K562 (cell line): ENCODE data around the gene SAMD3. TPM values are rescaled to one million over a fixed set of nuclear protein-coding genes. Genes with fewer than 3 reads are reported as not detected.
"Not testable (repeated sequence)": the region's sequence is repeated elsewhere in the genome, so short reads cannot be mapped to it uniquely, and the experiment has no call there.

Source experiments
- ATAC-seq: fragments of 200-7000 bp; cut with Tn5 transposase; 3 replicates; pipeline ENCODE4 v1.9.1; 2020; ENCODE audit warnings: moderate library complexity
- BruUV-seq: library from RNA; stranded (reverse); fragments of 400-500 nt; replicated peaks from 2 replicates; lab custom pipeline; 2021; lab: Mats Ljungman, UMichigan
- CTCF ChIA-PET: fragments of 300-600 bp; formaldehyde crosslinking; extraction: SDS; loops from one replicate; lab custom pipeline; 2021; ENCODE audit warnings: low intra/inter-chr PET ratio; lab: Yijun Ruan, JAX
- POLR2A ChIA-PET: fragments of 300-600, 350-650 bp; sonication (Branson Sonifier 250); formaldehyde crosslinking; extraction: SDS; loops from one replicate; lab custom pipeline; 2021; ENCODE audit warnings: antibody characterized with exemption, inconsistent platforms; lab: Yijun Ruan, JAX
- DNase-seq, 4 experiments: peaks; one replicate each; pipeline versions ENCODE4 v3.0.0 to v3.0.0-alpha.2; 2011 to 2018; ENCODE audit warnings: low spot score in 3 of 4, mixed read lengths in 3 of 4; ENCODE audit errors: extremely low read depth in 1 of 4
- FAIRE-seq: peaks from 2 replicates; lab custom pipeline; 2011; peaks lifted over from hg19 to GRCh38; lab: Jason Lieb, UNC
- H2AFZ ChIP-seq: 2 replicates; pipeline ENCODE4 v1.6.0; 2011; ENCODE audit warnings: low read depth, low read length, control low read depth, inconsistent platforms
- H3K27ac ChIP-seq: fragments of 200-600 bp; 3 replicates; pipeline ENCODE4 v1.8.0; 2011; ENCODE audit warnings: low read depth, mild to moderate bottlenecking, control low read depth, inconsistent platforms, low read length, moderate library complexity, mixed read lengths; ENCODE audit errors: extremely low read depth
- H3K27me3 ChIP-seq, 2 experiments: fragments of 300-600 bp in 1 of 2; 2 replicates in 1 of 2; 3 replicates in 1 of 2; pipeline versions ENCODE4 v1.6.0 to v1.8.0; 2011; ENCODE audit warnings: inconsistent platforms in 2 of 2, low read length in 2 of 2, mild to moderate bottlenecking in 1 of 2, mixed read lengths in 1 of 2, moderate library complexity in 1 of 2; ENCODE audit not compliant: control insufficient read depth in 2 of 2, insufficient read depth in 2 of 2
- H3K36me3 ChIP-seq: fragments of 300-600 bp; 3 replicates; pipeline ENCODE4 v1.8.0; 2011; ENCODE audit warnings: mild to moderate bottlenecking, low read length, inconsistent platforms; ENCODE audit not compliant: control insufficient read depth, insufficient read depth
- H3K4me1 ChIP-seq, 2 experiments: fragments of 200-600 bp in 1 of 2; replicated peaks in 1 of 2; 2 replicates in 1 of 2; 3 replicates in 1 of 2; pipeline versions ENCODE4 v1.5.1 to v1.8.0; 2011; ENCODE audit warnings: inconsistent platforms in 2 of 2, low read length in 2 of 2, mild to moderate bottlenecking in 1 of 2, mixed read lengths in 1 of 2, moderate library complexity in 1 of 2; ENCODE audit not compliant: control insufficient read depth in 2 of 2, insufficient read depth in 2 of 2
- H3K4me2 ChIP-seq: 2 replicates; pipeline ENCODE4 v1.6.1; 2011; ENCODE audit warnings: low read length, control low read depth, inconsistent platforms, mixed read lengths; ENCODE audit not compliant: insufficient read depth
- H3K4me3 ChIP-seq: fragments of 200-600 bp; sonication (generic), shearing (Covaris generic); 2 replicates; pipeline ENCODE4 v1.5.1; 2016; ENCODE audit warnings: control low read depth, inconsistent platforms
- H3K79me2 ChIP-seq: fragments of 200-600 bp; 3 replicates; pipeline ENCODE4 v1.8.0; 2011; ENCODE audit warnings: low read length, inconsistent platforms; ENCODE audit not compliant: control insufficient read depth, insufficient read depth
- H3K9ac ChIP-seq, 2 experiments: 2 replicates each; pipeline versions ENCODE4 v1.6.0 to v1.6.1; 2011; ENCODE audit warnings: low read depth in 2 of 2, low read length in 2 of 2, control low read depth in 1 of 2, inconsistent platforms in 1 of 2, mild to moderate bottlenecking in 1 of 2, mixed read lengths in 1 of 2; ENCODE audit not compliant: insufficient read depth in 1 of 2
- H3K9me1 ChIP-seq: one replicate; pipeline ENCODE4 v1.6.0; 2011; ENCODE audit warnings: inconsistent platforms, mild to moderate bottlenecking, low read length, moderate library complexity; ENCODE audit not compliant: control insufficient read depth, insufficient read depth
- H3K9me3 ChIP-seq: replicated peaks from 2 replicates; pipeline ENCODE4 v1.5.1; 2011; ENCODE audit warnings: low read depth, low read length, inconsistent platforms; ENCODE audit not compliant: control insufficient read depth, insufficient read depth
- H4K20me1 ChIP-seq: replicated peaks from 2 replicates; pipeline ENCODE4 v1.6.1; 2011; ENCODE audit warnings: low read length, inconsistent platforms, mixed read lengths; ENCODE audit not compliant: control insufficient read depth, insufficient read depth
- ATF1 ChIP-seq, 2 experiments: fragments of 450-650 bp in 1 of 2; IDR thresholded peaks; 2 replicates each; pipeline ENCODE4 v1.6.1; 2016; ENCODE audit warnings: missing compliant biosample characterization in 1 of 2, missing genetic modification characterization in 1 of 2
- ESRRB ChIP-seq: fragments of 250-450 bp; sonication (Bioruptor Pico); IDR thresholded peaks from 2 replicates; pipeline ENCODE4 v1.5.0; 2020; ENCODE audit warnings: mild to moderate bottlenecking, moderate library complexity, borderline replicate concordance
- KLF16 ChIP-seq: IDR thresholded peaks from 2 replicates; pipeline ENCODE4 v1.6.1; 2016; ENCODE audit warnings: antibody characterized with exemption
- PCBP1 ChIP-seq: fragments of 200-400 bp; formaldehyde crosslinking; IDR thresholded peaks from 2 replicates; pipeline ENCODE4 v1.6.1; 2018; ENCODE audit warnings: mild to moderate bottlenecking, low read depth, low read length; ENCODE audit not compliant: poor library complexity, severe bottlenecking
- TBL1XR1 ChIP-seq, 2 experiments: IDR thresholded peaks; 2 replicates each; pipeline ENCODE4 v1.6.1; 2012; ENCODE audit warnings: improper control_type of control experiment in 2 of 2, low read length in 2 of 2, mild to moderate bottlenecking in 1 of 2
- WGBS: fragments of 100-300 bp; shearing (Covaris generic); methylation state at CpG from one replicate; pipeline ENCODE4 v1.1.6; 2016; ENCODE audit warnings: low coverage, mixed read lengths; ENCODE audit not compliant: insufficient coverage; ENCODE audit errors: missing lambda C conversion rate; 5-methylcytosine and 5-hydroxymethylcytosine counted together
- in situ Hi-C: fragments of 300-500 bp; cut with MboI; formaldehyde crosslinking; loops from 4 replicates; pipeline ENCODE4 v1.15.0; 2018; ENCODE audit warnings: inconsistent platforms, mixed read lengths
- intact Hi-C: fragments of 100-400 bp; cut with micrococcal nuclease; formaldehyde crosslinking; loops from 2 replicates; pipeline ENCODE4 v1.14.2; 2022
- polyA plus RNA-seq, 8 experiments: library from polyadenylated mRNA; depleted of rRNA in 4 of 8; stranded (reverse) in 5 of 8; unstranded in 3 of 8; fragments of >200 nt; fragmentation: Nextera tagmentation in 2 of 8; fragmentation: Illumina TruSeq in 1 of 8; extraction: Ambion mirVana in 2 of 8; extraction: Trizol in 1 of 8; gene quantifications; 2 replicates each; pipeline versions ENCODE4 v1.2.1 to v1.2.3, GENCODE V29; 2011 to 2014; ENCODE audit warnings: inconsistent platforms in 1 of 8, missing spikeins in 1 of 8
- total RNA-seq, 7 experiments: library from RNA; depleted of rRNA in 6 of 7; stranded (reverse); fragments of >200 nt in 6 of 7; fragmentation: Illumina TruSeq in 2 of 7; extraction: Trizol in 2 of 7; gene quantifications; 2 replicates each; pipeline versions ENCODE4 v1.2.1 to v1.2.3, GENCODE V29; 2011 to 2021; ENCODE audit warnings: low replicate concordance in 1 of 7

The SAMD3 gene
- total and polyA plus RNA-seq, 9 of the 15 experiments (the other 6 are each of a cell fraction or from before 2014, with no cell fraction given) = 0.03 to 0.21 (median 0.18) TPM; not detected in 5

DNA sequence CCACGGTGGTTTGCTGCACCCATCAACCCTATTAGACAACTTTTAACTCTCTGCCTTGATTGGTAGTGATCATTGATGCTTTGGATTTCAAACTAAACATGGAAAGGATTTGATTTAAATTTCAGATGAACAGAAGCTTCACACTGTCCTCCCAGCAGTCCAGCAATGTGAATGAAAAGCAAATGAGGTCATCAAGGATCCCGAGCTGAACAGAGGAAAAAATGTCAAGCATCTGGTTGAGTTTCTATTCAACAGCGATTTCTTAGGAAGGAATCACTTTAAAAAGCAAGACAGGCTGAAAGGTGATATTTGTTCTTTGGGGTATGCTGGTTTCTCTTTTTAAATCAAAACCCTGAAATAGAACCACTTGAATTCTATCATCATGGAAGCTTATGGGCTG, 10.6 kb upstream of the SAMD3 start:
- 0% methylated on average over 3 of the region's 3 CpGs for WGBS
- intact Hi-C loops (no loop called here), in situ Hi-C loops (no loop called here)
- BruUV-seq = no TSS peak
- no peak overlapping the region for H3K4me2 ChIP-seq
- H3K9me1 ChIP-seq = no peaks in the 10 kb centered on the region
- no peak for ATAC-seq
- ChIA-PET CTCF (no interaction called here), POLR2A (no interaction called here)
- no peaks in the 10 kb centered on the region for H3K9me3 ChIP-seq
- no peak for FAIRE-seq
- no peak overlapping the region for H2AFZ ChIP-seq
- no peaks in the 10 kb centered on the region for H3K79me2 ChIP-seq
- peaks cover 0 to 11% of the 10 kb centered on the region in 2 experiments; a peak in 1 of 5 replicates for H3K27me3 ChIP-seq
- no peak for TF ChIP-seq KLF16
- TF ChIP-seq PCBP1 = no peak
- TF ChIP-seq ATF1 (CRISPR knock-in tag; IDR thresholded peaks at IDR 0.05) = no peak
- TF ChIP-seq ATF1 (tag; IDR thresholded peaks at IDR 0.05) = no peak
- TF ChIP-seq TBL1XR1 (IDR thresholded peaks at IDR 0.05; ENCODE audit: low read length in 2 of 2) = no peak
- TF ChIP-seq ESRRB (CRISPR knock-in tag) = no peak
- no peak for DNase-seq
- H3K4me1 ChIP-seq = no peaks in the 10 kb centered on the region
- H4K20me1 ChIP-seq = no peaks in the 10 kb centered on the region
- H3K36me3 ChIP-seq = no peaks in the 10 kb centered on the region
- no peak overlapping the region for H3K27ac ChIP-seq
- H3K9ac ChIP-seq = no peak overlapping the region
- no peak overlapping the region for H3K4me3 ChIP-seq

DNA sequence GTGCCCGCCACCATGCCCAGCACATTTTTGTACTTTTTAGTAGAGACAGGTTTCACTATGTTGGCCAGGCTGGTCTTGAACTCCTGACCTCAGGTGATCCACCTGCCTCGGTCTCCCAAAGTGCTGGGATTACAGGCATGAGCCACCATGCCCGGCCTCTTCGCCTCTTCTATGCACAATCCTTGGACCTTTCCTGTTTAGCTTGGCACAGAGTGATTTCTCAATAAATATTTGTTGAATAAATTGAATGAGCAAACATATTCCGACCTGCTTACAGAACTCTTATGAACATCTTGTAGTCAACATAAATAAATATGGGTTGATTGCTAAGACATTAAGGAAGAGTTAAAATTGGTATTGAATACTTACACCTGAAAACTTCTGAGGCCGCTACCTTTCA, 7.8 kb upstream of the SAMD3 start:
- 2% methylated on average over 6 of the region's 6 CpGs for whole genome bisulfite sequencing
- H3K4me1 ChIP-seq, H3K4me2 ChIP-seq, DNase-seq, ATAC-seq, H4K20me1 ChIP-seq, H2AFZ ChIP-seq, in situ Hi-C loops, H3K4me3 ChIP-seq, H3K79me2 ChIP-seq, CTCF ChIA-PET, H3K27ac ChIP-seq, H3K9me3 ChIP-seq, H3K9me1 ChIP-seq, H3K9ac ChIP-seq, BruUV-seq, intact Hi-C loops, FAIRE-seq, H3K36me3 ChIP-seq: not testable (repeated sequence)
- POLR2A ChIA-PET = interaction anchor here (0.6 kb wide), 1 partner anchor 81 kb away, joined by 3 read pairs; no protein-coding TSS in a partner anchor
- peaks cover 0 to 11% of the 10 kb centered on the region in 2 experiments; a peak in 1 of 5 replicates for H3K27me3 ChIP-seq
